HepG2 (cell line): ENCODE results near the gene ADAMTS20. TPM values are rescaled to one million over a fixed set of nuclear protein-coding genes. Genes with fewer than 3 reads are reported as not detected.

Source experiments
- ATAC-seq: fragments of 200-7000 bp; cut with Tn5 transposase; 3 replicates; pipeline ENCODE4 v1.9.1; 2020; ENCODE audit warnings: mild to moderate bottlenecking, moderate library complexity
- BruUV-seq: library from RNA; stranded (reverse); fragments of 400-500 nt; replicated peaks from 2 replicates; lab custom pipeline; 2021; lab: Mats Ljungman, UMichigan
- CTCF ChIA-PET: fragments of 300-600 bp; formaldehyde crosslinking; extraction: SDS; loops from one replicate; lab custom pipeline; 2021; ENCODE audit warnings: low total read pairs, inconsistent platforms, low intra/inter-chr PET ratio; lab: Yijun Ruan, JAX
- POLR2A ChIA-PET: fragments of 350-600 bp; sonication (Branson Sonifier 250); formaldehyde crosslinking; loops from one replicate; lab custom pipeline; 2020; ENCODE audit warnings: antibody characterized with exemption, inconsistent platforms; lab: Yijun Ruan, JAX
- DNase-seq: peaks from one replicate; pipeline ENCODE4 v3.0.0-alpha.2; 2015; ENCODE audit warnings: low spot score
- FAIRE-seq: peaks from 3 replicates; lab custom pipeline; 2011; peaks lifted over from hg19 to GRCh38; lab: Jason Lieb, UNC
- H2AFZ ChIP-seq: one replicate; pipeline ENCODE4 v1.6.1; 2011; ENCODE audit warnings: low read length, inconsistent platforms
- H3K27ac ChIP-seq: fragments of 300-600 bp; 3 replicates; pipeline ENCODE4 v1.8.0; 2011; ENCODE audit warnings: mixed run types, mild to moderate bottlenecking, mixed read lengths, low read length, inconsistent platforms; ENCODE audit not compliant: insufficient read depth; ENCODE audit errors: extremely low read length
- H3K27me3 ChIP-seq, 2 experiments: fragments of 200-600 bp in 1 of 2; 2 replicates in 1 of 2; 3 replicates in 1 of 2; pipeline versions ENCODE4 v1.6.0 to v1.8.0; 2011; ENCODE audit warnings: low read length in 2 of 2, mild to moderate bottlenecking in 2 of 2, moderate library complexity in 2 of 2, inconsistent platforms in 1 of 2; ENCODE audit not compliant: insufficient read depth in 2 of 2, control insufficient read depth in 1 of 2
- H3K36me3 ChIP-seq, 2 experiments: fragments of 200-600 bp in 1 of 2; replicated peaks in 1 of 2; 2 replicates in 1 of 2; 3 replicates in 1 of 2; pipeline versions ENCODE4 v1.5.1 to v1.8.0; 2011; ENCODE audit warnings: low read length in 2 of 2, inconsistent platforms in 1 of 2; ENCODE audit not compliant: insufficient read depth in 2 of 2, control insufficient read depth in 1 of 2
- H3K4me1 ChIP-seq: 2 replicates; pipeline ENCODE4 v1.5.1; 2012; ENCODE audit warnings: low read length, inconsistent platforms; ENCODE audit not compliant: insufficient read depth
- H3K4me2 ChIP-seq: 2 replicates; pipeline ENCODE4 v1.6.0; 2011; ENCODE audit warnings: low read depth, low read length, inconsistent platforms
- H3K4me3 ChIP-seq, 3 experiments: fragments of 200-600 bp in 1 of 3; sonication (generic), shearing (Covaris generic) in 1 of 3; replicated peaks in 1 of 3; 2 replicates each; pipeline ENCODE4 v1.5.1; 2011 to 2016; ENCODE audit warnings: low read length in 3 of 3, inconsistent platforms in 2 of 3, low read depth in 2 of 3, mild to moderate bottlenecking in 2 of 3, control low read depth in 1 of 3, mixed read lengths in 1 of 3; ENCODE audit not compliant: insufficient read depth in 1 of 3
- H3K79me2 ChIP-seq: one replicate; pipeline ENCODE4 v1.6.1; 2011; ENCODE audit warnings: low read length, inconsistent platforms; ENCODE audit not compliant: insufficient read depth
- H3K9ac ChIP-seq: 2 replicates; pipeline ENCODE4 v1.6.0; 2011; ENCODE audit warnings: mild to moderate bottlenecking, low read depth, low read length, inconsistent platforms; ENCODE audit not compliant: insufficient read depth
- H3K9me3 ChIP-seq: 2 replicates; pipeline ENCODE4 v1.5.1; 2012; ENCODE audit warnings: mild to moderate bottlenecking, low read length
- H4K20me1 ChIP-seq: 2 replicates; pipeline ENCODE4 v1.6.0; 2011; ENCODE audit warnings: inconsistent platforms, mild to moderate bottlenecking, low read length, moderate library complexity; ENCODE audit not compliant: insufficient read depth
- DZIP1 ChIP-seq: sonication (generic); formaldehyde crosslinking; IDR thresholded peaks from 2 replicates; pipeline ENCODE4 v1.5.0; 2020; ENCODE audit warnings: mild to moderate bottlenecking, missing genetic modification reagents
- MAFF ChIP-seq: IDR thresholded peaks from 2 replicates; pipeline ENCODE4 v1.6.1; 2011; ENCODE audit warnings: low read depth, low read length, improper control_type of control experiment
- MAFK ChIP-seq, 2 experiments: IDR thresholded peaks in 1 of 2; conservative IDR thresholded peaks in 1 of 2; 2 replicates each; pipeline ENCODE4 v1.6.1; 2011; ENCODE audit warnings: improper control_type of control experiment in 2 of 2, low read length in 2 of 2
- MYC ChIP-seq: sonication (generic); formaldehyde crosslinking; IDR thresholded peaks from 2 replicates; pipeline ENCODE4 v1.9.0; 2021; ENCODE audit warnings: missing genetic modification reagents, borderline replicate concordance
- SMC3 ChIP-seq: IDR thresholded peaks from 2 replicates; pipeline ENCODE4 v1.6.1; 2011; ENCODE audit warnings: low read length, improper control_type of control experiment
- ZBTB7B ChIP-seq: sonication (generic); formaldehyde crosslinking; IDR thresholded peaks from 2 replicates; pipeline ENCODE4 v1.4.0; 2020; ENCODE audit warnings: missing genetic modification reagents
- ZFP62 ChIP-seq: sonication (generic); formaldehyde crosslinking; IDR thresholded peaks from 2 replicates; pipeline ENCODE4 v1.4.0; 2020; ENCODE audit warnings: missing genetic modification reagents
- ZFP82 ChIP-seq: sonication (generic); formaldehyde crosslinking; IDR thresholded peaks from 2 replicates; pipeline ENCODE4 v1.5.1; 2020; ENCODE audit warnings: mild to moderate bottlenecking, missing genetic modification reagents, borderline replicate concordance
- ZNF570 ChIP-seq: sonication (generic); formaldehyde crosslinking; IDR thresholded peaks from 2 replicates; pipeline ENCODE4 v1.4.0; 2020; ENCODE audit warnings: mild to moderate bottlenecking, missing genetic modification reagents, borderline replicate concordance
- WGBS: methylation state at CpG from one replicate; pipeline ENCODE4 v1.1.6; 2017; ENCODE audit warnings: low lambda C conversion rate; 5-methylcytosine and 5-hydroxymethylcytosine counted together
- in situ Hi-C: cut with HindIII; loops from 2 replicates; pipeline ENCODE4 v1.10.0; 2017; ENCODE audit warnings: low pct_unique_long_range_greater_than_20kb; ENCODE audit not compliant: extremely low pct_ligation_motif_present
- intact Hi-C: fragments of 100-400 bp; cut with micrococcal nuclease; formaldehyde crosslinking; loops from one replicate; pipeline ENCODE4 v1.10.0; 2022; ENCODE audit not compliant: unreplicated experiment
- polyA plus RNA-seq, 8 experiments: library from polyadenylated mRNA; depleted of rRNA in 3 of 8; stranded (reverse) in 7 of 8; unstranded in 1 of 8; fragments of >200 nt; fragmentation: Illumina TruSeq in 4 of 8; extraction: Trizol in 4 of 8; gene quantifications; 2 replicates each; pipeline versions ENCODE4 v1.2.1 to v1.2.3, GENCODE V29; 2011 to 2016; ENCODE audit warnings: low read depth in 4 of 8, missing spikeins in 1 of 8, mixed read lengths in 1 of 8; ENCODE audit not compliant: insufficient read depth in 1 of 8
- total RNA-seq, 5 experiments: library from RNA; depleted of rRNA; stranded (reverse); fragments of >200 nt; fragmentation: Illumina TruSeq; extraction: Trizol; gene quantifications; 2 replicates each; pipeline ENCODE4 v1.2.3, GENCODE V29; 2016; ENCODE audit warnings: low read depth in 1 of 5

Gene ADAMTS20
- total and polyA plus RNA-seq, 2 of the 13 experiments (the other 11 are each of a cell fraction or from before 2014, with no cell fraction given), result not detected

GRCh38 chr12:43599708-43600107, 47.7 kb upstream of the ADAMTS20 start:
- no peak overlapping the region for H2AFZ ChIP-seq
- no TSS peak for BruUV-seq

More at GRCh38 chr12:43599708-43600107, 47.7 kb upstream of the ADAMTS20 start:
- no peaks in the 10 kb centered on the region for H3K79me2 ChIP-seq
- in situ Hi-C loops, result no loop called here
- H3K9ac ChIP-seq, result no peak overlapping the region
- no peak overlapping the region for H3K27ac ChIP-seq
- FAIRE-seq, result no peak
- H3K27me3 ChIP-seq, result no peaks in the 10 kb centered on the region
- DNase-seq, result no peak
- intact Hi-C loops, result no loop called here
- no peak overlapping the region for H3K4me2 ChIP-seq
- ChIA-PET POLR2A (no interaction called here), CTCF (no interaction called here)
- no peaks in the 10 kb centered on the region for H3K4me1 ChIP-seq
- no peaks in the 10 kb centered on the region for H3K36me3 ChIP-seq
- no peaks in the 10 kb centered on the region for H4K20me1 ChIP-seq
- no peaks in the 10 kb centered on the region for H3K9me3 ChIP-seq
- WGBS, result 0% methylated on average over 1 of the region's 1 CpG
- H3K4me3 ChIP-seq, result no peak overlapping the region
- TF ChIP-seq MAFK (conservative IDR thresholded peaks at IDR 0.05 in 1 of 2, IDR thresholded peaks at IDR 0.05 in 1 of 2; ENCODE audit: low read length in 2 of 2) (peak; percentile 90 to 96), SMC3 (no peak), DZIP1 (CRISPR knock-in tag) (no peak), ZBTB7B (CRISPR knock-in tag) (no peak), ZFP62 (CRISPR knock-in tag) (no peak), ZFP82 (CRISPR knock-in tag) (no peak), ZNF570 (CRISPR knock-in tag) (no peak), MAFF (peak; percentile 92), MYC (CRISPR knock-in tag) (no peak)
- ATAC-seq, result no peak
